ENCODE measurements around the gene KIF26B.

Gene KIF26B

GRCh38 chr1:245645894-245646293, 491.1 kb downstream of the KIF26B start:
- TF ChIP-seq, protein P1, sequence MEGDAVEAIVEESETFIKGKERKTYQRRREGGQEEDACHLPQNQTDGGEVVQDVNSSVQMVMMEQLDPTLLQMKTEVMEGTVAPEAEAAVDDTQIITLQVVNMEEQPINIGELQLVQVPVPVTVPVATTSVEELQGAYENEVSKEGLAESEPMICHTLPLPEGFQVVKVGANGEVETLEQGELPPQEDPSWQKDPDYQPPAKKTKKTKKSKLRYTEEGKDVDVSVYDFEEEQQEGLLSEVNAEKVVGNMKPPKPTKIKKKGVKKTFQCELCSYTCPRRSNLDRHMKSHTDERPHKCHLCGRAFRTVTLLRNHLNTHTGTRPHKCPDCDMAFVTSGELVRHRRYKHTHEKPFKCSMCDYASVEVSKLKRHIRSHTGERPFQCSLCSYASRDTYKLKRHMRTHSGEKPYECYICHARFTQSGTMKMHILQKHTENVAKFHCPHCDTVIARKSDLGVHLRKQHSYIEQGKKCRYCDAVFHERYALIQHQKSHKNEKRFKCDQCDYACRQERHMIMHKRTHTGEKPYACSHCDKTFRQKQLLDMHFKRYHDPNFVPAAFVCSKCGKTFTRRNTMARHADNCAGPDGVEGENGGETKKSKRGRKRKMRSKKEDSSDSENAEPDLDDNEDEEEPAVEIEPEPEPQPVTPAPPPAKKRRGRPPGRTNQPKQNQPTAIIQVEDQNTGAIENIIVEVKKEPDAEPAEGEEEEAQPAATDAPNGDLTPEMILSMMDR (IDR thresholded peaks at IDR 0.05; ENCODE audit: low read depth, low read length, missing control alignments), result no peak
- DNase-seq (ENCODE audit: extremely low read depth, low read depth), result no peak
- no peak overlapping the region for H3K4me3 ChIP-seq (replicated peaks; ENCODE audit: low read depth, low read length)

GRCh38 chr1:245648749-245649522, 494.2 kb downstream of the KIF26B start:
- no peak overlapping the region for H3K4me3 ChIP-seq (replicated peaks; ENCODE audit: low read depth, low read length)
- DNase-seq (ENCODE audit: extremely low read depth, low read depth), result no peak
- TF ChIP-seq, protein P1 (IDR thresholded peaks at IDR 0.05; ENCODE audit: low read depth, low read length, missing control alignments), result no peak

GRCh38 chr1:245649666-245650065, 494.9 kb downstream of the KIF26B start:
- TF ChIP-seq, protein P1 (IDR thresholded peaks at IDR 0.05; ENCODE audit: low read depth, low read length, missing control alignments), result no peak
- no peak overlapping the region for H3K4me3 ChIP-seq (replicated peaks; ENCODE audit: low read depth, low read length)
- no peak for DNase-seq (ENCODE audit: extremely low read depth, low read depth)

DNA sequence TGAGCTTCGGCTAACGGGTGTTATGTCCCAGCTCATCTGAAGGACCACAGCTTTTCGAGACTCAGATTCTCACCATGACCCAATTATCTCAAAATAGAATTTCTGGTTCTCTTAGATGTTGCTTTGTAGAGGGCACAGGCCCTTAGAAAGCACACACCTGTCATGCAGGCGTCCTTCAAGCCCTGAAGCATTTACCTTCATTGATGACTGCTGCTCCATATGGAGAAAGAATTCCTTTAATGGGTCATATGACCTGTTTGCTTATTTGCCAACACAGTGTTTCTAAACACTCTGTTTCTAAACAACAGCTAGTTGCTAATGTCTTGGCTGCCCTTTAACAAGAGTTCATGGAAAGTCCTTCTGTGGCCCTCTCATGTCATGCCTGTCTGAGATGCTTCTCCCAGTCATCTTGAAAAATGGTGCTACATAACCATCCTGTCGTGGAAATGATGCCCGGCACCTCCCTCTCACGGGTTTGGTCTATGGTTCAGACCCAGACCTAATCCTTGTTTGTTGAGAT, 495.7 kb downstream of the KIF26B start:
- DNase-seq (ENCODE audit: extremely low read depth, low read depth), result no peak
- H3K4me3 ChIP-seq (replicated peaks; ENCODE audit: low read depth, low read length), result no peak overlapping the region
- TF ChIP-seq, protein P1 (IDR thresholded peaks at IDR 0.05; ENCODE audit: low read depth, low read length, missing control alignments), result no peak

- DNase-seq (ENCODE audit: extremely low read depth, low read depth), result no peak
- no peak overlapping the region for H3K4me3 ChIP-seq (replicated peaks; ENCODE audit: low read depth, low read length)
- TF ChIP-seq, protein P1 (IDR thresholded peaks at IDR 0.05; ENCODE audit: low read depth, low read length, missing control alignments), result no peak
These were observed 496.3 kb downstream of the KIF26B start for GRCh38 chr1:245651093-245651492.

- TF ChIP-seq, protein P1 (IDR thresholded peaks at IDR 0.05; ENCODE audit: low read depth, low read length, missing control alignments), result no peak
- no peak for DNase-seq (ENCODE audit: extremely low read depth, low read depth)
- no peak overlapping the region for H3K4me3 ChIP-seq (replicated peaks; ENCODE audit: low read depth, low read length)
These were observed 497.3 kb downstream of the KIF26B start for GRCh38 chr1:245652116-245652515.

Measured in HFF-Myc (cell line).